ENCODE measurements around the gene MTUS2.

Gene MTUS2

DNA sequence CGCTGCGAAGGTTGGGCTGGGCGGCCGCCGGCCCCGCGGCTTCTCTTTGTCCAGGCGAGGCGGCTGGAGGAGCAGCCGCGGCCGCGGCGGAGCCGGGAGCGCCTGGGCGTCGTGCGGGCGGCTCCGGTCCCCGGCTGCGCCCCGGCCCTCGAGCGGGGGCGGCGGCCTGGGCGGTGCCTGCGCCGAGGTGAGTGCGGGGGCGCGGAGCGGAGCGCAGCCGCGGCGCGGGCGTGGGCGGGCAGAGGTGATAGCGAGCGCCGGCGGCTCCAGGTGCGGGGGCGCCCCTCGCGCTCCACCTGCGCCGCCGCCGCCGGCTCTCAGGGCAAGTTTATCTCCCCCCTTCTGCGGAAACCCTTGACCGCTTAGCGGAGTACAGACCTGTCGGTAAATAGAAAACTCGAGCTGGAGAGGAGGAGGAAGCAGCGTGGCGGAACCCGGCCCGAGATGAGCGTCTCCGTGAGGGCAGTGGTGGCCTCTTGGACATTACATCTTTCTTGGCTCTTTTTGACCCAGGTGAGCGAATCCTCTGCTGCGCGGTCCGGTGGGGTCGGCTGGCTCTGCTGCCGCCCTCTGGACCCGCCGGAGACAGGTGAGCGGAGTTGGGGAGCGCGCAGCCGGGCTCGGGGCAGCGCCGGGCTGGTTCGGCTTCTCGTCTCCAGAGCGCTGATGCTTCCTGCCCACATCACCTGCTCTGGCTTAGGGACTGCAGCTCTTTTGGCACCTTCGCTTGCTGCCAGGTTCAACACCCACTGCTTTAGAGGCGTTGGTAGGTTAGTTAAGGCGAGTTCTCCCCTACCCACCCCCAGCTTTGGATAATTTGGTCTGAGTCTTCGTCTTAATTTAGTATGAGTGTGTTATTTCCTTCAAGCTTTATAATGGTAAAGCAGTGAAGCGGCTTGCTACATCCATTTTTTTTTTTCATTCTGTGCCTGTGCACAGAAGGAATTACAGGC lies at the start of gene MTUS2:
TSS of gene MTUS2 (plus strand) at position 241 of the 953 bp plus-strand sequence.
- no peak for DNase-seq

DNA sequence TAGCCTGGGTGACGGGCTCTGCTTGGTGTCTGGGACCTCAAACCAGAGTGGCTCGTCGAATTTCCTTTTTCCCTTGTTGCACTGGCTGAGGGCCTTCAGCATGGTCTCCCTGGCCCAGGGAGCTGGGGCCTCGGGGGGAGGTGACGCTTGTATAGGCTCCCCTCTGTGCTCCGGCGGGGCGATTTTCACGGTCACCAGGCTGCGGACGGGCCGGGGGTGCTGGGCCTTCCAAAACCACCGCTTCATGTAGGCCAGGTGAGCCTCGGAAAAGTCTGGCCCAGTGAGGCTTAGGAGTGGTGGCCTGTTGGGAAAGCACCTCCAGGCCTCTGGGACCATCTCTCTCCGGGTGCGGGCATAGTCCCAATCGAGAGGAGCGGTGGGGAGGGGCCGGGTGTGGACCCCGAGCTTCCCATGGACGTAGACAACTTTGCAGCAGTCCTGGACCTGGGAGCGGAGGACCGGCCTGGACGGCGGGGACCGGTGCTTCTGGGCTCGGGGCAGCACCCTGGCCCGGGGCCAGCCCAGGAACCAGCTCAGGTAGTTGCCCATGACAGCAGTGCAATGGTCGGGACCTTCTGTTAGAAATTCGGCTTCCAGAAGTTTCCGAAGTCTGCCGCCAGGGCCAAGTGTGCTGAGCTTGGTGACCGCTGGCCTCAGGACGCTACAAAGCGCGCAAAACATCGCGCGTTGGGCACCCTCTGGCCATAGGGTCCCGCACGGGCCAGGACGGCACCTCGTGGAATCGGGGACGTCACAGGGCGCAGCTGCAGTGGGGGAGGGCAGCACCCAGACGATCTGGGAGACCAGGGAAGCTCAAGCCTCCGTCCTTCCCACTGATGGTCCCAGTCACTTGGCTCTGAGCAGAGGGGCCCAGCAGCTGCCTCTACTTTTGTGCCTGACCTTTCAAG lies 41.6 kb upstream of the MTUS2 start:
- no peak for DNase-seq

DNA sequence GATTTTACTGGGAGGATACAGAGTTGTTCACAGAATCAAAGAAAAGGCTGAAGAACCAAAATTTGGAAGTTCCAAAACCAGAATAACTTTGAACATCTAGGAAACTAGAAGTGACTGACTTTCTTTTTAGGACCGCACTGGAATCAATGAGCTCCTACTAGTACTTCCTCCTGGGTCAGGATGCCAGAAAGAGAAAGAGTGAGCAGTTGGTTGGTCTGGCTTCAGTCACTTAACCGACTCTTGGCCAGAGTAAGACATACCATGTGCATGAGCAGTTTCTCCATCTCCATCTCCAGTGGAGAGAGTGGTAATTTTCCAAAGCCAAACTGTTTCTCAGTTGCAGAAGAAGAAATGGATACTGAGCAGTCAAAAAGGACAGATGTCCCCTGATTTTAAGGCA lies 27.1 kb upstream of the MTUS2 start:
- DNase-seq = no peak

DNA sequence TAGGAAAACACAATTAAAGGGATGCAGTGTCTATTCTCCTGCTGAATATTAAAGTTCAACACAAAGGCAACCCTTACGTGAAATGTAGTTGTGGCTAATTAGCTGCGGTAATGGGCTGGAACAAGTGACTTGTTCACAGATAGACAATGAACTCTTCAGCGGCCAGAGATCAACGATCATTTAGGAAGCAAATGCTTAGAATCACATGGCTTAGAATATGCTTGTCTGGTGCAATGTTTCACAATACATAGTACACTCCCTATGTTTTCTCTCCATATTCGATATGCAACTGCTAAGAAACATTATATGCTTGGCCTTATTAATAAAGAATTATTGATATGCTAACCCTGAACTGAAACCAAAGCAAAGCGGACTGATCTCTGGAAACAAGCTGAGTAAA lies 25.7 kb upstream of the MTUS2 start:
- no peak for DNase-seq

DNA sequence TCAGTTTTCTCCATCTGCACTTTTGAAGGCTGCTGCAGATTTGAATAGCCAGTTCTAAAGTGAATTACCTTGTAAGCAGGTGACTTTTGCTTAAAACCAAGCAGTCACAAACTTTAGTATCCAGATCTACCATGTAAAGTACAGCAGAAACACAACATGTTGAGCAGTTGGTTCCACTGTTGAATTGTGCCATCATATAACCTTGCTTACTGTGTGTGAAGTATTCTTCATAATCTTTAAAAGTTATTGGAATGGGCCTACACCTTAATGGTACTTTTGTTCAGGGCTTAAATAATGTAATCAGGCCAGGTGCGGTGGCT lies 23.2 kb upstream of the MTUS2 start:
- no peak for DNase-seq

DNA sequence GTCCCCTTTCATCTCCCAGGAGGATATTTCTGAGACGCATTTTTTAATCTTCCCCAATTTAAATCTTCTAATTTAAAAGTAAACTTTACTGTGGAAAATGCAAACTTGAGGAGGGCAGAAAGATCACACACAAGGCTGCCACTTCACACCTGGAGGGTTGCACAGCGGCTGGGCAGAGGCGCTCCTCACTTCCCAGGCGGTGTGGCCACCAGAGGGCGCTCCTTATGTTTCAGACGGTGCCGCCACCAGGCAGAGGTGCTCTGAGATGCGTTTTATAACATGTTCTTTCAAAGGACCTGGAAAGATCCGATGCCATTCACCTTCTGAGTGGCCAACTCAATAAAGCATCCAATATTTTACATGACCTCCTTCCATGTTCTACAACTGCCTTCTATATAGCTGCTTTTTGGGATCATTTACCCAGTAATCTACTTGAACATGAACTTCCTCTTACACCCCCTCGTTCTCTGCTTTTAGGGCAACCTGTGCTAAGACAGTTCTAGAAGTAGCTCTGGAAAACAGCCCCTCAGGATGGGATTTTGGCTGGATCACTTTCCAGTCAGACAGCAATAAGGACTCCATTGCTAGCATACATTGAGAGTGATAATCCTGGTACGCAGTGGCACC lies 14.8 kb upstream of the MTUS2 start:
- peak in 1 of 2 donors; percentile 14 for DNase-seq

DNA sequence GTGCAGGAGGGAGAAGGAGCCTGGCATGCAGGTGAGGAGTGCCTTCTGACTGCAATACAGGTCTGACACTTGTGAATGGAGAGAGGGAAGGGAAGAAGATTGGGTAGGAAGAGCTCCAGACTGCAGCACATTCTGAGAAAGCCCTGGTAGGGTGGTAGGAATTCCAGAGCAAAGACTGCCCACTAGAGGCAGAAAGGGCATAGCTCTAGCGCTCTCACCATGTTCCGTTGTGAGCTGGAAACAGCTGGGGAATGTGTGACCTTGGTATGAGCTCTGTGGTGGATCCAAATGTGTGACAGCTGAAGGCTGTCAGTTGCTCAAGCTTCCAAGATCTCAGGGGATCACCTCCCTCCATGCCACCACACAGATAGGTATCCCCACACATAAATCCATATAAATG lies 2.9 kb upstream of the MTUS2 start:
- no peak for DNase-seq

DNA sequence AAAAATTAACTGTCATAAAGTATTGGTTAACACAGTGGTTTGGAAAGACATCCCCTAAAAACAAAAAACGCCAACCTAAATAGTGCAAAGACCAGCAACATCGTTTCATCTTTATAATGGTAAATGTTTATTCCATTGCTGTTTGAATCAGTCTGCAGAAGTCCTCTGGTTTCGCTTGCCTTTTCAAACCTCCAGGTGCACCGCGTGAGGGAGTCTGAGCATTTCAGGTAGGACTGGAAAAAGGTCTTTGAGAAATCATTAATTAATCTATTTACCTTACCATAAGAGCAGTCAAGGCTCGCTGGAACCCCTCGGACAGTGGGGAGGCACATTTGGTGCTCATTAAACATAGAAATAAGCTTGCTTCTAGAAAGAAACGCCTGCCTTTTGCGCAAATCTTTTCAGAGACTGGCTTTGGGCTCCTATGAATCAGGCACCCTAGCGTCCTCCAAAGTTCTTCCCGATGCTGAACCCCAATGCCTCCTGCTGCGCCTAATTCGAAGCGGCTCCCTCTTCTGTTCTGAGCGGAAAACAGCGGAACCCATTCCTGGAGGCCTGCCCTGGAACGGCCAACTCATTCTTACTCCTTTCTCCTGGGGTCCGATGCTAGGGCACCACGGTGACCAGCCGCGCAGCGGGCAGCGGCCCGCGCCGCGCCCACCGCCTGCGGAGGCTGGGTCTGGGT lies 951 bp upstream of the MTUS2 start:
- DNase-seq = peak in 1 of 2 donors; percentile 28

DNA sequence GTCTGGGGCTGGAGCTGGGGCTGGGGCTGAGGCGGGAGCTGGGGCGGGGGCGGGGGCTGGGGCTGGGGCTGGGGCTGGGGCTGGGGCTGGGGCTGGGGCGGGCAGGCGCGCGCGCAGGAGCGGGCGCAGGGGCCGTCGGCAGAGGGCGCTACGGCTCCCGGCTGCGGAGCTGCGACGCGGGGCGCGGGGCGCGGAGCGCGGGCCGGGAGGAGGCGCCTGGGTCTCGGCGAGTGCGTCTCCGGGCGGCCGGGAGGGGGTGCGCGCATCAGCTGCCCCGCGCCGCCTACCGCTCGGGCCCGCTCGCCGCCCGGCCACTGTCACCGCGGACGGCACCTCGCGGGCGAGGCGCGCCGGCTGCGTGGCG lies 422 bp upstream of the MTUS2 start:
- peak in 1 of 2 donors; percentile 28 for DNase-seq

DNA sequence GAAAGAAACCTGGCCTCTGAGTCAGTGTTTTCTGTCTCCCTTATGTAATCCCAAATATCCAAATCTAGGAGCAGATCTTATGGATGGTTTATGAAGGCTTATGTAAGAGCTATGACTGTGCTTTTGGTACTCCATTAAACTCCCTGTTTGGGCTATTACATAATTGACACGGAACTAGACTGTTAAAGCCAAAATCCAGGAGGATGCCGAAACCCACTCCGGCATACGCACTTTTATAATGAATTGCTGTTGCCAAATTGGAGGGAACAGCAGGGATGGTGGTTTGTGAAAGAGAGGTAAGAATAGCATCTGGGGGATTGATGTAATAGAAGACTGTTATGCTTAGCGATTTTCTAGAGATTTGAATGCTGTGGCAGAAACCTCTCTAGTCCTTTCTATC lies 2.0 kb downstream of the MTUS2 start:
- DNase-seq = no peak

DNA sequence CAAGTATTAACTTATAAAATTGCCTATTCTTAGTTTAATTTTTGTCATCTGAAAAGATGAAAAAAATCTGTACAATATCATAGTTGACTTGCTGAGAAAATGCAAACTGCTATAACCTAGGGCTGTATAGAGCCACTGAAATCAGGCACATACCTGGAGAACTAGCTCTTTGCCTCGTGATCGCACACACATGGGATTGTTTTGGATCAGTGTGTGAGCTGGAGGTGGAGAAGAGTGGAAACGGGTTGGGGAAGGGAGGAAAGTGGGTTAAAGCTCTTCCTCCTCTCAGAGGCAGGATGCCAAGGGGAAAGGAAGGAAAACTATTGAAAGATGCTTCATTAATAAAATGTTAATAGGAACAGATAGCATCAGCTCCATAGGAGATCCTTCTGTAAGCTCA lies 2.7 kb downstream of the MTUS2 start:
- no peak for DNase-seq

DNA sequence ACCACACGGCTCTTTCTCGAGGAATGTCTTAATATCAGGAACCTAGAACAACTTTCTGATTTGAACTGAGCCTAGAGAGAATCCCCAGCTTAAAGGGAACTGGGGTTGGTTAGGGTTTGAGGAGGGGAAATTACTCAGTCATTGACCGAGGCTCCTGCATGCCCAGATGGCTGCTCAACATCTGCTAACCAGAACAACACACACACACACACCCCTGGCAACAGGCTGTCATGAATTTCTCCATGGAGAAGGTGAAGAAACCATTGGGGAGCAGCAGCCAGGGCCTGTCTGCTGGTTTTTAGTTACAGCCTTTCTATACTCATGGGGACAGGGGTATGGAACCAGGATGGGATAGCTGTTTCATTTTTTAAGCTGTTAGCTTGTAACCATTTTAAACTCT lies 5.2 kb downstream of the MTUS2 start:
- DNase-seq = no peak

DNA sequence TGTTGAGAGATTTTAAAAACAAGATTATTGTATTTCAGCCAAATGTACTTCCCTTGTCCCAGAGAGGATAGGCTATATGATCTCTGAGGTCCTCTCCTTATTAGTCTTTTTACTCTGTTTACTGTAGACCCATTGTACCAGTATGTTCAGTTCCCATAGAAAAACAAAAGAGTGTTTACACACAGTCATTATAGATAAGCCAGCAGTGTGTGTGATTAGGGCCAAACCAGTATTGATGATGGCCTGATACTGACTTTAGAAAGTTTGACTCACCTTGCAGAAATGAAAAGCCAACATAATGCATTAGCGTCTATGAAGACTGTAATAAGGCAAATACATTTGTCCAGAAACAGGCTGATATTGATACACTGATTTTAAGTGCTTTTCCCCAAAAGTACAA lies 6.2 kb downstream of the MTUS2 start:
- no peak for DNase-seq

DNA sequence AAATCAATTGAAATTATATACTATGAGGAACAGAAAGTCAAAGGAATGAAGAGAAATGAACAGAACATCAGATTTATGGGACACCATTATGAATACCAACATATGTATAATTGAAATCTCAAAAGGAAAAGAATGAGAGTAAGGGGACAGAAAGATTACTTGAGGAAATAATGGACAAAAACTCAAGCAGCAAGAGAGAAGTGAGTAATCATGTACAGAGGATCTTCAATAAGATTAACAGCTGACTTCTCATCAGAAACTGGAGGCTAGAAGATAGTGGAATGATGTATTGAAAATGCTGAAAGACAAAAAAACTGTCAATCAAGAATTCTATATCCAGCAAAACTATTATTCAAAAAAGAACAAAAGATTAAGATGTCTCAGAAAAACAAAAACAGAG lies 10.4 kb downstream of the MTUS2 start:
- DNase-seq = no peak

DNA sequence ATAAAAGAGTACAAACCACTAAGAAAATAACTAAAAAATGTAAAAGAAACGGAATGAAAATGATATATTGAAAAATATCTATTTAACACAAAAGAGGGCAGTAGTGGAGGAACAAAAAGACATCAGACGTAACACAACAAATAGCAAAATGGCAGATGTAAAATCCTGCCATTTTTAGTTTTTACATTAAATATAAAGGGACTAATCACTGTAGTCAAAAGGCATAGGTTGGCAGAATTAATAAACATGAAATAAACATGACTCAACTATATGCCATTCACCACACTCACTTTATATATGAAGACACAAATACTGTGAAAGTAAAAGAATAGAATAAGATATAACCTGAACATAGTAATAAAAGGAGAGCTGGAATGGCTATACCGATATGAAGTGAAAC lies 11.0 kb downstream of the MTUS2 start:
- no peak for DNase-seq

DNA sequence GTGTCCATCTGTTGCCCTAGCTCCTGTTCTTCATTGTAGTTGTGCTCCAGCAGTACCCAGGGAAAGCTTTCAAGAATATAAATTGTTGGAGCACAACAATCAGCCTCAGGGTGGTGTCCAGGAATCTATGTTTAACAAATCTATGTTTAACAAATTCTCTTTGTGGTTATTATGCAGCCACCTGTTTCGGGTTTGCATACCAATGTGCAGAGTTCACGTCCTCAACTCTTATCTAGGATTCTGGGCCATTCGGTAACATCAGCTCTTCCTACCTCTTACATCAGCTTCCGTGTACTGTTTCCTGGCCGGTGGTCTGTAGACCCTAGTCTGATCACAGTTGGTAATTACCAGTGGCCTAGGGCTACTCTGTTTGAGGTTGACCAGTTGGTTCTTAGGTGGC lies 17.0 kb downstream of the MTUS2 start:
- no peak for DNase-seq

DNA sequence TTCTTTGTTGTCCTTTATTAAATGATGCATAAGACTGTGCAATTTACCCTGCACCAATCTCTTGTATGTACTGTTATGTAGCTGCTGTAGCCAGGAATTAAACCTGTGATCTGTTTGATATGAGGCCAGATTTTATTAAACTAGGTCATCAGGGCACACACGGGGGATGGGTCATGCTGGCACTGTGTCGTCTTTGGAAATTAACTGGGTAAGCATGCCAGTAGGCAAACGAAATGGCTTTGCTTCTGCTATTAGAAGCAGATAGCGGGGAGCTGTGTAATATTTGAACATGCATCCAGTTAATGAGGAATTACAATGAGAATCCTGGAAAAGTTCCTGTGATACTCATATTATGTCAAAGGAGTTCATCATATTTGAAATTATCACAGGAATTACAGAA lies 23.5 kb downstream of the MTUS2 start:
- DNase-seq = no peak

DNA sequence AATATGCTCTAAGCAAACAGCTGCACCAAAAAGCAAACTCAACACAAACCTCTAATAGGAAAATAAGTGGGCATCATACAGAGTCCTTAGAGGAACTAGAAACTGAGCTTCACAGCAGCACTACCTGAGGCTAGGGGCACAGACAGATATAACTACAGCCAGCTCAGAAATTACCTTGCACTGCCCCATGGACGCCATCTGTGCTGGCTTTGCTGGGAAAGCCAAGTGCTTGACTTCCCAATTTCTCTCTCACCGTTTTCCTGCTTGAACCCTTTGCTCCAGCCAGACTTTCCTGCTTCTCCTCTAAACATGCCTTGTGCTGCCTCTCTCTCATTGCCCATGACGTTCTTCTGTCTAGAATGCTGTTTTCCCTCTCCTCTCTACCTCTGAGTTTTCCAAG lies 29.3 kb downstream of the MTUS2 start:
- no peak for DNase-seq

DNA sequence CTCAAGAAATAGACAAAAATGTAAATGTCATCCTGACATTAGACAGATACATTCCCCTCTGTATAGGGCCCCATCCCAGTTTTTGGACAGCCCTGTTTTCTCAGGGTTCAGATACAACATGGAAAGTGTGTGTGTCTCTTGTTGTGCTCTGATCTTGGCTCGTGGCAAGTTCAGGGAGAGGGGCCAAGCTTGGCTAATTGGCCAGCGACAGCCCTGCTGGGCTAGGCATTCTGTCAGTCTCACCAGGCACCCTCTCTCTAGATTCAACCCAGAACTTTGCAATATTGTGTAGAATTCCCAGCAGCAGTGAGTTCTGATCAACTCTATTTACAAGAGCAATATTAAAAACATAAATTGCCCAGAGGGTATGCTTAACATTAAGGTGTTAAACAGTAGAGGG lies 30.1 kb downstream of the MTUS2 start:
- no peak for DNase-seq

DNA sequence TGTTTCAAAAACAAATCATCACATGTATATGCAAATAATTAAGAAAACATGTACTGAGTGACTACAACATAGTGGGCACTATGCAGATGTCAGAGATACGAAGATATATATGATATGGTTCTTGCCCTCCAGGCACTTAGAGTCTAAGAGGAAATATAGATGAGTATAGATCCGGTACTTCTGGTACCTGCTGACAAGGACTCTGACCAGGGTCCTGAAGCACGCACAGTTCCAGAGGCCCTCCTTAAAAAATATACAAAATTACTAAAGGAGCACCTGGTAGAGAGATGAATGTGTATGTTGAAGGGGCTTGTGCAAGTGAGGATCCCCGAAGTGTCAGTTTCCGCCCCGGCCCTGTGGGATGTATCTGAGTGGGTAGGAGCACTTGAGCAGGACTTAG lies 31.3 kb downstream of the MTUS2 start:
- no peak for DNase-seq

DNA sequence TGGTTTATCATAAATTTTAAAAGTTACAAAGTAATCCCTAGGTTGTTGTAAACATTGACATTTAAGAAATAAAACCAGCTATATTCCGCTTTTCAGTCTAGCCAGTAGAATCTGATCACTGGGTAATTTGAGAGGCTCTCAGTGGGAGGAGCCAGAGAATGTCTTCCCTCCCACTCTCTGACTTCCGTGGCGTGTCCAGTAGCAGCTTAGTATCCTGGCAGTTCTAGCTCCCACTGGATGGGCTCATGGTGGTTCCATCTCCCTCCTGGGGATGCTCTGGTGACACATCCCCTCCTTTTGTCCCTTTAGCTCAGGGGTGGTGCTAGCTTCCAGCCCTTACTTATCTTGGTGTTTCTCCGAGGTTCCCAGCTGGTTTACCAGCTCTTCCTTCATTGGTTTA lies 34.5 kb downstream of the MTUS2 start:
- DNase-seq = no peak

DNA sequence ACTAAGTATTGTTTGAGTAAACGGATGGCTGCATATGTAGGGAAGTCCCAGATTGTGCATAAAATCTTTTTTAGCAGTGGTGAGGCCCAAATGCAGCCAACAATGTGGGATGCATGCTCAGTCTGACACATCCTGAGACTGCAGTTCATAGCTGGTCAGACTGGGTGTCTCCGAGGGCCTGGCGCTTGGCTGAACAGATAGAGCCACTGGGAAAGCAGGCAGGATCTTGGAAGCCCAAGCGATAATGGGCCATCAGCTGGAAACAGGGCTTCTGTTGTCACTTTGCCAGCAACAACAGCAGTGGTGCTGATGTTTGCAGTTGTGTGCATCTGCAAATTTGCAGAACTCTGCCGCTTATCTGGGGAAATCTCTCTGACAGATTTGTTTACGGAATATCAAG lies 36.1 kb downstream of the MTUS2 start:
- DNase-seq = no peak

DNA sequence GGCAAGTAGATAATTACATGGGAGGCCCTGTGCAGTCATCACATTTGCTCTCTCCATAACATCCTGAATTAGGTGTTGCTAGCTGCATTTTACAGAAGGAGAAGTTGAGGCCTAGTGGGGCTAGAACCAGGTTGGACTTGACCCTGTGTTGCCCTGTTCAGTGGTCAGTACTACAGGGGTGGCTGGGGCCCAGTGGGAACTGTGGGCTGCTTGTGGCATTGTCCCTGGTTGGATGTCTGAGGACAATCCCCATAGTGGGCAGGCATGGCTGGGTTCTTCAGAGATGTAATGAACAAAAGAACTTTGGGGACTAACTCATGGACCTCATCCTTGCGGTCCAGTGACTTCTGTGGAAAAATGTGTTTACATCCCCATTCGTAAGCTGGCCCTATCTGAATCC lies 38.9 kb downstream of the MTUS2 start:
- no peak for DNase-seq
